K562 (cell line): ENCODE data around the gene EFCAB7. TPM values are rescaled to one million over a fixed set of nuclear protein-coding genes. Genes with fewer than 3 reads are reported as not detected.

ENCODE experiments used
- ATAC-seq: fragments of 200-7000 bp; cut with Tn5 transposase; 3 replicates; pipeline ENCODE4 v1.9.1; 2020; ENCODE audit warnings: moderate library complexity
- BruUV-seq: library from RNA; stranded (reverse); fragments of 400-500 nt; replicated peaks from 2 replicates; lab custom pipeline; 2021; lab: Mats Ljungman, UMichigan
- CTCF ChIA-PET: fragments of 300-600 bp; formaldehyde crosslinking; extraction: SDS; loops from one replicate; lab custom pipeline; 2021; ENCODE audit warnings: low intra/inter-chr PET ratio; lab: Yijun Ruan, JAX
- POLR2A ChIA-PET: fragments of 300-600, 350-650 bp; sonication (Branson Sonifier 250); formaldehyde crosslinking; extraction: SDS; loops from one replicate; lab custom pipeline; 2021; ENCODE audit warnings: antibody characterized with exemption, inconsistent platforms; lab: Yijun Ruan, JAX
- DNase-seq, 4 experiments: peaks; one replicate each; pipeline versions ENCODE4 v3.0.0 to v3.0.0-alpha.2; 2011 to 2018; ENCODE audit warnings: low spot score in 3 of 4, mixed read lengths in 3 of 4; ENCODE audit errors: extremely low read depth in 1 of 4
- FAIRE-seq: peaks from 2 replicates; lab custom pipeline; 2011; peaks lifted over from hg19 to GRCh38; lab: Jason Lieb, UNC
- H2AFZ ChIP-seq: 2 replicates; pipeline ENCODE4 v1.6.0; 2011; ENCODE audit warnings: low read depth, low read length, control low read depth, inconsistent platforms
- H3K27ac ChIP-seq: fragments of 200-600 bp; 3 replicates; pipeline ENCODE4 v1.8.0; 2011; ENCODE audit warnings: low read depth, mild to moderate bottlenecking, control low read depth, inconsistent platforms, low read length, moderate library complexity, mixed read lengths; ENCODE audit errors: extremely low read depth
- H3K27me3 ChIP-seq, 2 experiments: fragments of 300-600 bp in 1 of 2; 2 replicates in 1 of 2; 3 replicates in 1 of 2; pipeline versions ENCODE4 v1.6.0 to v1.8.0; 2011; ENCODE audit warnings: inconsistent platforms in 2 of 2, low read length in 2 of 2, mild to moderate bottlenecking in 1 of 2, mixed read lengths in 1 of 2, moderate library complexity in 1 of 2; ENCODE audit not compliant: control insufficient read depth in 2 of 2, insufficient read depth in 2 of 2
- H3K36me3 ChIP-seq: fragments of 300-600 bp; 3 replicates; pipeline ENCODE4 v1.8.0; 2011; ENCODE audit warnings: mild to moderate bottlenecking, low read length, inconsistent platforms; ENCODE audit not compliant: control insufficient read depth, insufficient read depth
- H3K4me1 ChIP-seq, 2 experiments: fragments of 200-600 bp in 1 of 2; replicated peaks in 1 of 2; 2 replicates in 1 of 2; 3 replicates in 1 of 2; pipeline versions ENCODE4 v1.5.1 to v1.8.0; 2011; ENCODE audit warnings: inconsistent platforms in 2 of 2, low read length in 2 of 2, mild to moderate bottlenecking in 1 of 2, mixed read lengths in 1 of 2, moderate library complexity in 1 of 2; ENCODE audit not compliant: control insufficient read depth in 2 of 2, insufficient read depth in 2 of 2
- H3K4me2 ChIP-seq: 2 replicates; pipeline ENCODE4 v1.6.1; 2011; ENCODE audit warnings: low read length, control low read depth, inconsistent platforms, mixed read lengths; ENCODE audit not compliant: insufficient read depth
- H3K4me3 ChIP-seq: fragments of 200-600 bp; sonication (generic), shearing (Covaris generic); 2 replicates; pipeline ENCODE4 v1.5.1; 2016; ENCODE audit warnings: control low read depth, inconsistent platforms
- H3K79me2 ChIP-seq: fragments of 200-600 bp; 3 replicates; pipeline ENCODE4 v1.8.0; 2011; ENCODE audit warnings: low read length, inconsistent platforms; ENCODE audit not compliant: control insufficient read depth, insufficient read depth
- H3K9ac ChIP-seq, 2 experiments: 2 replicates each; pipeline versions ENCODE4 v1.6.0 to v1.6.1; 2011; ENCODE audit warnings: low read depth in 2 of 2, low read length in 2 of 2, control low read depth in 1 of 2, inconsistent platforms in 1 of 2, mild to moderate bottlenecking in 1 of 2, mixed read lengths in 1 of 2; ENCODE audit not compliant: insufficient read depth in 1 of 2
- H3K9me1 ChIP-seq: one replicate; pipeline ENCODE4 v1.6.0; 2011; ENCODE audit warnings: inconsistent platforms, mild to moderate bottlenecking, low read length, moderate library complexity; ENCODE audit not compliant: control insufficient read depth, insufficient read depth
- H3K9me3 ChIP-seq: replicated peaks from 2 replicates; pipeline ENCODE4 v1.5.1; 2011; ENCODE audit warnings: low read depth, low read length, inconsistent platforms; ENCODE audit not compliant: control insufficient read depth, insufficient read depth
- H4K20me1 ChIP-seq: replicated peaks from 2 replicates; pipeline ENCODE4 v1.6.1; 2011; ENCODE audit warnings: low read length, inconsistent platforms, mixed read lengths; ENCODE audit not compliant: control insufficient read depth, insufficient read depth
- NEUROD1 ChIP-seq: fragments of 150-350 bp; IDR thresholded peaks from 2 replicates; pipeline ENCODE4 v1.6.1; 2014; ENCODE audit warnings: borderline replicate concordance, low read length, low read depth; ENCODE audit not compliant: partially characterized antibody
- TEAD2 ChIP-seq: fragments of 450-650 bp; IDR thresholded peaks from 2 replicates; pipeline ENCODE4 v1.6.1; 2016; ENCODE audit warnings: missing genetic modification characterization, control low read depth, missing compliant biosample characterization
- ZNF12 ChIP-seq: sonication (generic); formaldehyde crosslinking; IDR thresholded peaks from 2 replicates; pipeline ENCODE4 v1.4.0; 2020; ENCODE audit warnings: mild to moderate bottlenecking, missing genetic modification reagents
- ZNF311 ChIP-seq: fragments of 250-450 bp; sonication (Bioruptor Pico); IDR thresholded peaks from 2 replicates; pipeline ENCODE4 v1.4.0; 2020; ENCODE audit warnings: mild to moderate bottlenecking, moderate library complexity
- ZNF699 ChIP-seq: fragments of 250-450 bp; sonication (Bioruptor Pico); IDR thresholded peaks from 2 replicates; pipeline ENCODE4 v1.8.0; 2021; ENCODE audit warnings: mild to moderate bottlenecking, moderate library complexity; ENCODE audit not compliant: insufficient replicate concordance
- in situ Hi-C: fragments of 300-500 bp; cut with MboI; formaldehyde crosslinking; loops from 4 replicates; pipeline ENCODE4 v1.15.0; 2018; ENCODE audit warnings: inconsistent platforms, mixed read lengths
- intact Hi-C: fragments of 100-400 bp; cut with micrococcal nuclease; formaldehyde crosslinking; loops from 2 replicates; pipeline ENCODE4 v1.14.2; 2022
- polyA plus RNA-seq, 8 experiments: library from polyadenylated mRNA; depleted of rRNA in 4 of 8; stranded (reverse) in 5 of 8; unstranded in 3 of 8; fragments of >200 nt; fragmentation: Nextera tagmentation in 2 of 8; fragmentation: Illumina TruSeq in 1 of 8; extraction: Ambion mirVana in 2 of 8; extraction: Trizol in 1 of 8; gene quantifications; 2 replicates each; pipeline versions ENCODE4 v1.2.1 to v1.2.3, GENCODE V29; 2011 to 2014; ENCODE audit warnings: inconsistent platforms in 1 of 8, missing spikeins in 1 of 8
- total RNA-seq, 7 experiments: library from RNA; depleted of rRNA in 6 of 7; stranded (reverse); fragments of >200 nt in 6 of 7; fragmentation: Illumina TruSeq in 2 of 7; extraction: Trizol in 2 of 7; gene quantifications; 2 replicates each; pipeline versions ENCODE4 v1.2.1 to v1.2.3, GENCODE V29; 2011 to 2021; ENCODE audit warnings: low replicate concordance in 1 of 7
- TF ChIP-seq, protein P1 (sequence below): fragments of 200-400 bp; formaldehyde crosslinking; IDR thresholded peaks from 2 replicates; pipeline ENCODE4 v1.6.1; 2017; ENCODE audit warnings: mild to moderate bottlenecking, low read depth, low read length, moderate library complexity

EFCAB7 gene
- total and polyA plus RNA-seq, 9 of the 15 experiments (the other 6 are each of a cell fraction or from before 2014, with no cell fraction given), result 3.2 to 7.6 (median 5.7) TPM

GRCh38 chr1:63618011-63618410, 94.7 kb downstream of the EFCAB7 start:
- Histone ChIP-seq H3K27ac (no peak overlapping the region), H3K9ac (no peak overlapping the region), H3K4me3 (no peak overlapping the region), H3K79me2 (no peaks in the 10 kb centered on the region), H3K4me2 (no peak overlapping the region), H3K4me1 (no peaks in the 10 kb centered on the region), H3K27me3 (peaks cover 1 to 20% of the 10 kb centered on the region in 2 experiments), H4K20me1 (no peaks in the 10 kb centered on the region), H3K9me3 (no peaks in the 10 kb centered on the region), H3K36me3 (no peaks in the 10 kb centered on the region), H3K9me1 (no peaks in the 10 kb centered on the region), H2AFZ (no peak overlapping the region)
- POLR2A ChIA-PET, result no interaction called here
- FAIRE-seq (no peak), ATAC-seq (no peak), DNase-seq (no peak)
- TF ChIP-seq ZNF12 (CRISPR knock-in tag) (no peak), NEUROD1 (no peak), ZNF699 (CRISPR knock-in tag) (no peak), TEAD2 (tag) (no peak), ZNF311 (CRISPR knock-in tag) (no peak)
- TF ChIP-seq, protein P1, sequence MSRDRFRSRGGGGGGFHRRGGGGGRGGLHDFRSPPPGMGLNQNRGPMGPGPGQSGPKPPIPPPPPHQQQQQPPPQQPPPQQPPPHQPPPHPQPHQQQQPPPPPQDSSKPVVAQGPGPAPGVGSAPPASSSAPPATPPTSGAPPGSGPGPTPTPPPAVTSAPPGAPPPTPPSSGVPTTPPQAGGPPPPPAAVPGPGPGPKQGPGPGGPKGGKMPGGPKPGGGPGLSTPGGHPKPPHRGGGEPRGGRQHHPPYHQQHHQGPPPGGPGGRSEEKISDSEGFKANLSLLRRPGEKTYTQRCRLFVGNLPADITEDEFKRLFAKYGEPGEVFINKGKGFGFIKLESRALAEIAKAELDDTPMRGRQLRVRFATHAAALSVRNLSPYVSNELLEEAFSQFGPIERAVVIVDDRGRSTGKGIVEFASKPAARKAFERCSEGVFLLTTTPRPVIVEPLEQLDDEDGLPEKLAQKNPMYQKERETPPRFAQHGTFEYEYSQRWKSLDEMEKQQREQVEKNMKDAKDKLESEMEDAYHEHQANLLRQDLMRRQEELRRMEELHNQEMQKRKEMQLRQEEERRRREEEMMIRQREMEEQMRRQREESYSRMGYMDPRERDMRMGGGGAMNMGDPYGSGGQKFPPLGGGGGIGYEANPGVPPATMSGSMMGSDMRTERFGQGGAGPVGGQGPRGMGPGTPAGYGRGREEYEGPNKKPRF, result no peak
- in situ Hi-C loops, result loop anchor here (5.0 kb wide), 1 partner anchor 624 kb away; no protein-coding TSS in a partner anchor
- CTCF ChIA-PET, result no interaction called here
- BruUV-seq, result no TSS peak
- intact Hi-C loops, result no loop called here
